IgD-negative memory B cell (primary cell): ENCODE measurements around the gene SEPTIN1. TPM values are rescaled to one million over a fixed set of nuclear protein-coding genes. Genes with fewer than 3 reads are reported as not detected.

ENCODE experiments used
- H3K27ac Mint-ChIP-seq, 3 donors: one replicate each; pipeline ENCODE4 v1.8.0; 2020 to 2022; ENCODE audit warnings: mild to moderate bottlenecking in 3 of 3, mixed read lengths in 3 of 3, moderate library complexity in 1 of 3
- H3K27me3 Mint-ChIP-seq: one replicate; pipeline ENCODE4 v1.8.0; 2021; ENCODE audit warnings: mixed read lengths
- H3K36me3 Mint-ChIP-seq: one replicate; pipeline ENCODE4 v1.8.0; 2020; ENCODE audit warnings: mild to moderate bottlenecking, mixed read lengths
- H3K4me1 Mint-ChIP-seq, 3 donors: one replicate each; pipeline ENCODE4 v1.8.0; 2020 to 2022; ENCODE audit warnings: mixed read lengths in 3 of 3, mild to moderate bottlenecking in 1 of 3
- H3K4me3 Mint-ChIP-seq, 4 donors: one replicate each; pipeline ENCODE4 v1.8.0; 2020 to 2022; ENCODE audit warnings: mild to moderate bottlenecking in 4 of 4, mixed read lengths in 4 of 4, moderate library complexity in 3 of 4
- H3K9me3 Mint-ChIP-seq, 3 donors: one replicate each; pipeline ENCODE4 v1.8.0; 2020 to 2021; ENCODE audit warnings: mixed read lengths in 3 of 3, mild to moderate bottlenecking in 1 of 3
- polyA plus RNA-seq: library from polyadenylated mRNA; unstranded; fragments of 300-500 nt; fragmentation: Illumina TruSeq; gene quantifications from one replicate; pipeline ENCODE4 v1.2.3, GENCODE V29; 2021

SEPTIN1 gene
- 161 TPM for polyA plus RNA-seq

- no peaks in the 10 kb centered on the region for H3K9me3 Mint-ChIP-seq
- peaks cover 3% of the 10 kb centered on the region for H3K36me3 Mint-ChIP-seq
- H3K4me3 Mint-ChIP-seq, result peak within 1 kb of the TSS; percentile 87 to 96 (median 95)
- H3K27ac Mint-ChIP-seq, result peak within 1 kb of the TSS; percentile 90 to 97 (median 95)
- H3K4me1 Mint-ChIP-seq, result peaks cover 23 to 31% (median 24%) of the 10 kb centered on the region in 3 donors
- H3K27me3 Mint-ChIP-seq, result no peaks in the 10 kb centered on the region
Measured at GRCh38 chr16:30382111-30382881, at the start of gene SEPTIN1. Gene SEPTIN1 (minus strand): TSS chr16:30382561. CDS start chr16:30382542, 19 bp downstream.

DNA sequence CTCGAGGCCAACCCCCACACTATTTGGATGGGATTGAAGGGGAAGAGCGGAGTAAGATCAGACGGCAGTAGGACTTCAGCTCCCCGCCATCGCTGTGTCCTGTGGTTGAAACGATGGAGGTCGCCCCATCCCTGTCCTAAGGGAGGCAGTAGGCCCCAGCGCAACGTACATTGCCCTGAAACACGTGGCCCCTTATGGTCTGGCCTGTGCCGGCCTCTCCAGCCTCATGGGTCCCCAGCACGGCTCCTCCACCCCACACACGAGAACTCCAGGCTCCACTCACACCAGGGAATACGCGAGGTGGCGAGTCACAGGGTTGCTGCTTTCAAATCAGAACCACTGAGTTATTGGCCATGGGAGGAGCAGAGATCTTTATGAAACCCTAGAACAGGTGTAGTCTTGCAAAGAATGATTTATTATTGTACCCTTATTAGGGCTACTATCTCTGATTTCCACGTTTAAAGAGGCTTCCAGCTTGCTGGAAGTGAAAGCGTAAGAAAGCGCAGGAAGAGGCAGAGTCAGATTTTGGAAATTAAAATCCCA is 48.1 kb upstream of the SEPTIN1 start:
- Mint-ChIP-seq H3K27ac (no peak overlapping the region), H3K9me3 (no peaks in the 10 kb centered on the region), H3K4me3 (no peak overlapping the region), H3K27me3 (no peaks in the 10 kb centered on the region), H3K36me3 (no peaks in the 10 kb centered on the region), H3K4me1 (peaks cover 0 to 17% (median 13%) of the 10 kb centered on the region in 3 donors)

GRCh38 chr16:30429678-30430427 is 47.5 kb upstream of the SEPTIN1 start, which contains the start of gene DCTPP1:
Gene DCTPP1 (minus strand): TSS chr16:30430030. CDS start chr16:30429980, 50 bp downstream.
- no peaks in the 10 kb centered on the region for H3K27me3 Mint-ChIP-seq
- H3K4me1 Mint-ChIP-seq, result peaks cover 0 to 17% (median 13%) of the 10 kb centered on the region in 3 donors
- H3K4me3 Mint-ChIP-seq, result peak within 1 kb of the TSS in 1 of 4 donors; percentile 47
- no peaks in the 10 kb centered on the region for H3K9me3 Mint-ChIP-seq
- H3K27ac Mint-ChIP-seq, result no peak within 1 kb of the TSS
- H3K36me3 Mint-ChIP-seq, result peaks cover under 1% of the 10 kb centered on the region

GRCh38 chr16:30429418-30429677 is 47.0 kb upstream of the SEPTIN1 start:
- no peaks in the 10 kb centered on the region for H3K9me3 Mint-ChIP-seq
- H3K27ac Mint-ChIP-seq, result no peak overlapping the region
- peaks cover 0 to 15% (median 12%) of the 10 kb centered on the region in 3 donors for H3K4me1 Mint-ChIP-seq
- no peak overlapping the region for H3K4me3 Mint-ChIP-seq
- peaks cover 4% of the 10 kb centered on the region for H3K36me3 Mint-ChIP-seq
- H3K27me3 Mint-ChIP-seq, result no peaks in the 10 kb centered on the region

GRCh38 chr16:30428055-30428454 is 45.7 kb upstream of the SEPTIN1 start:
- Mint-ChIP-seq H3K9me3 (no peaks in the 10 kb centered on the region), H3K36me3 (peaks cover 4% of the 10 kb centered on the region), H3K4me1 (peaks cover 0 to 13% (median 12%) of the 10 kb centered on the region in 3 donors), H3K27me3 (no peaks in the 10 kb centered on the region), H3K4me3 (peak overlapping the region in 3 of 4 donors; percentile 41 to 86 (median 74)), H3K27ac (peak overlapping the region in 2 of 3 donors; percentile 6 to 59)

- peaks cover 7 to 11% (median 10%) of the 10 kb centered on the region in 3 donors for H3K4me1 Mint-ChIP-seq
- H3K36me3 Mint-ChIP-seq, result peaks cover 7% of the 10 kb centered on the region
- H3K27me3 Mint-ChIP-seq, result no peaks in the 10 kb centered on the region
- no peaks in the 10 kb centered on the region for H3K9me3 Mint-ChIP-seq
- H3K27ac Mint-ChIP-seq, result peak overlapping the region in 2 of 3 donors; percentile 2 to 61
- peak overlapping the region in 1 of 4 donors; percentile 61 for H3K4me3 Mint-ChIP-seq
Measured at GRCh38 chr16:30421010-30421409, 38.6 kb upstream of the SEPTIN1 start.

DNA sequence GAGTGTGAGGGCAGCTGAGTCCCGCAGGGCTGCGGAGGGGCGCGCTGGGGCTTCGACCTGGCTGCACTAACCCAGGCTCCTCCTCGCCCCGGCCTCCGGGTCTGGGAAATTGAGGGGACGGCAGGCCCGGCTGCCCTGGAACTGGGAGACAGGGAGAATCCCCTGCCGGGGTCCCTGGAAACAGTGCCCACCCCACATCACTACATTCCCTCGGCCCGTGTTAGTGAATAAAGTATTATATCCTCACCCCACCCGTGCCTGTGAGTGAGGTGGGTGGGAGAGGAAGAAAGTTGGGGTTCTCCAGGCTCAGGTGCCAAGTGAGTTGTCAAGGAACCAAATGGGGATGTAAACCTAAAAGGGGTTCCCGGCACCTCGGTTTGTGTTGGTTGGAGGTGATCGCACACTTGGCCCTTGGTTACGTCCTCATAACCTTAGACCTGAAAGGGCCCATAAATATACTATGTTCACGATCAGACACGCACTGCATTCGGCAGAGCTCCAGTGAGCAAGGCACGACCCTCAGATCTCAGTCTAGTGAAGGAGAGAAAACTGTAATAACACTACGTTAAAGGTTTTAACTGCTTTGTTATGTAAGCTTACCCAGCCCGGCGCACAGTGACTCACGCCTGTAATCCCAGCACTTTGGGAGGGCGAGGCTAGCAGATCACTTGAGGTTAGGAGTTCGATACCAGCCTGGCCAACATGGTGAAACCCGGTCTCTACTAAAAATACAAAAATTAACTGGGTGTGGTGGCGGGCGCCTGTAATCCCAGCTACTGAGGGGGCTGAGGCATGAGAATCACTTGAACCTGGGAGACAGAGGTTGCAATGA is 36.2 kb upstream of the SEPTIN1 start:
- H3K4me1 Mint-ChIP-seq, result peaks cover 7 to 11% (median 10%) of the 10 kb centered on the region in 3 donors
- no peaks in the 10 kb centered on the region for H3K27me3 Mint-ChIP-seq
- H3K36me3 Mint-ChIP-seq, result peaks cover 6% of the 10 kb centered on the region
- peak overlapping the region; percentile 74 to 87 (median 78) for H3K4me3 Mint-ChIP-seq
- peak overlapping the region; percentile 80 to 92 (median 82) for H3K27ac Mint-ChIP-seq
- no peaks in the 10 kb centered on the region for H3K9me3 Mint-ChIP-seq

GRCh38 chr16:30417529-30418349 is 35.4 kb upstream of the SEPTIN1 start:
- Mint-ChIP-seq H3K9me3 (no peaks in the 10 kb centered on the region), H3K4me3 (peak overlapping the region; percentile 74 to 87 (median 80)), H3K4me1 (peaks cover 7 to 11% (median 10%) of the 10 kb centered on the region in 3 donors), H3K36me3 (peaks cover 6% of the 10 kb centered on the region), H3K27ac (peak overlapping the region in 2 of 3 donors; percentile 86 to 92), H3K27me3 (no peaks in the 10 kb centered on the region)

GRCh38 chr16:30416624-30417528 is 34.5 kb upstream of the SEPTIN1 start:
- peaks cover 6% of the 10 kb centered on the region for H3K36me3 Mint-ChIP-seq
- H3K4me1 Mint-ChIP-seq, result peaks cover 7 to 11% (median 10%) of the 10 kb centered on the region in 3 donors
- no peaks in the 10 kb centered on the region for H3K9me3 Mint-ChIP-seq
- peak overlapping the region in 2 of 3 donors; percentile 6 to 60 for H3K27ac Mint-ChIP-seq
- no peaks in the 10 kb centered on the region for H3K27me3 Mint-ChIP-seq
- peak overlapping the region; percentile 65 to 87 (median 70) for H3K4me3 Mint-ChIP-seq

DNA sequence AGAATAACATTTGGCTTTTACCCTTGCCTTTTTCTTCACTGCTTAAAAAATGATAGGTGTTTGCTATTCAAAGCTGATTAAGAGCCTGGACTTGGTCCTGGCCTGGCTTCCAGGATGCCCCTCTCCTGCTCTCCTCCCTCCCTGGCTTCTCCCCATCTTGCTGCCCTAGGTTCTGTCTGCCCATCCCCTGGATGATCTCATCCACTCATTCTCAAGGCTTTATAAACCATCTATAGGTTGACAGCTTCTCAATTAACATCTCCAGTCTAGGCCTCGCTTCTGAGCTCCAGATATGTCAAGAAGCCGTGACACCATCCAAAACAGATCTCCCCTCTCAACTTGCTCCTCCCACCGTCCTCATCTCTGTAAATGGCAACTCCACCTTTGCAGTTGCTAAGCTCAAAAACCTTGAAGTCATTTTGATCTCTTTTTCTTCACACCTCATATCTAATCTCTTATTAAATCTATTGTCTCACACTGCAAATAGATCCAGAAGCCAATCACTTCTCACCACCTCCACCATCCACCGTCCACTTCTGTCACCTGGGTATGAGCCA is 33.8 kb upstream of the SEPTIN1 start:
- Mint-ChIP-seq H3K9me3 (no peaks in the 10 kb centered on the region), H3K4me1 (peaks cover 5 to 11% (median 10%) of the 10 kb centered on the region in 3 donors), H3K4me3 (no peak overlapping the region), H3K27me3 (no peaks in the 10 kb centered on the region), H3K36me3 (peaks cover 4% of the 10 kb centered on the region), H3K27ac (peak overlapping the region in 1 of 3 donors; percentile 6)

GRCh38 chr16:30414159-30414558 is 31.8 kb upstream of the SEPTIN1 start:
- H3K4me3 Mint-ChIP-seq, result peak overlapping the region in 1 of 4 donors; percentile 22
- no peaks in the 10 kb centered on the region for H3K27me3 Mint-ChIP-seq
- H3K4me1 Mint-ChIP-seq, result peaks cover 9 to 16% (median 11%) of the 10 kb centered on the region in 3 donors
- peaks cover 2% of the 10 kb centered on the region for H3K36me3 Mint-ChIP-seq
- H3K27ac Mint-ChIP-seq, result no peak overlapping the region
- no peaks in the 10 kb centered on the region for H3K9me3 Mint-ChIP-seq

- peaks cover 2% of the 10 kb centered on the region for H3K36me3 Mint-ChIP-seq
- H3K27me3 Mint-ChIP-seq, result no peaks in the 10 kb centered on the region
- peak overlapping the region in 1 of 4 donors; percentile 22 for H3K4me3 Mint-ChIP-seq
- H3K9me3 Mint-ChIP-seq, result no peaks in the 10 kb centered on the region
- peaks cover 14 to 18% (median 15%) of the 10 kb centered on the region in 3 donors for H3K4me1 Mint-ChIP-seq
- no peak overlapping the region for H3K27ac Mint-ChIP-seq
Measured at GRCh38 chr16:30413112-30413806, 30.9 kb upstream of the SEPTIN1 start.
